CD4-positive, alpha-beta T cell treated with Interferon alpha-2 for 1 hour (primary cell): Measurements from ENCODE around the gene RPH3AL.
"Not testable (repeated sequence)": the region's sequence is repeated elsewhere in the genome, so short reads cannot be mapped to it uniquely, and the experiment has no call there.

Source experiments
- DNase-seq, 2 donors: peaks; one replicate each; pipeline ENCODE4 v3.0.0-alpha.2; 2020 to 2022

The RPH3AL gene

DNA sequence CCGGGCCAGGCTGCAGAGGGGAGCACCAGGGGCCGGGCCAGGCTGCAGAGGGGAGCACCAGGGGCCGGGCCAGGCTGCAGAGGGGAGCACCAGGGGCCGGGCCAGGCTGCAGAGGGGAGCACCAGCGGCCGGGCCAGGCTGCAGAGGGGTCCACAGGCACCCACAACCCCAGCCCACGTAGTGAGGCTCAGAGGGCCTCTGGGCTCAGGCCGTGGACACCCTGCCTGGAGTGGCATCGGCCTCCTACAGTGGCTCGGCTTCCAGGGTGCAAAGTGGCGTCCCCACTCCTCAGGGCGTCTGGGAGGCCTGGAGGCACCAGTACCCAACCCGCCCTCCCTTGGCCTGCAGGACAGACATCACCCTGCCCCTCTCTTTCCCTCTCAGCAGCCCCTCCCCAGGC, 180.7 kb downstream of the RPH3AL start:
- DNase-seq, result no peak

DNA sequence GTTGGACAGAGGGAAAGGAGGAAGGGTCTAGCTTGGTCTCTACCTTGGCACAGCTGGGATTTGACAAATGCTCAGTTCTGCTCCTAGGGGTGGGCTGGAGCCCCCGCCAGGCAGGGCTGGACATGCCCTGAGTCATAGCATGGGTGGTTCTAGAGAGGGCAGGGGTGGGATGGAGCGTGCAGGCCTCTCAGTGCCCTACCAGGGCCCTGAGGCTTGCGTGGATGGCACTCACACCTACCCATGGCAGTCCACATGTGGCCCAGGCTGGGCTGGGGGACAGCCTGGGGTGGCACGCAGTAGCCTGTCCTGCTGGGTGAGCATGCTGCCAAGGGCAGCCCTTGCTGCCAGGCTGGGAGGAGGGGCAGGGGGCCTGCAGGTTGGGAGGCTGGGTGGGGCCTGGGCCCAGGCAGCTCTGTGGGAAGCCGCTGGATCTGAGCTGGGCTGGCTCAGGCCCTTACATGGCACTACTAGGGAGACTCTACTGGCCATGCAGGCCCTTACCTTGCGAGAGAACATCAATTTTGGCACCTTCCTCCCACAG, 182.4 kb downstream of the RPH3AL start:
- no peak for DNase-seq

DNA sequence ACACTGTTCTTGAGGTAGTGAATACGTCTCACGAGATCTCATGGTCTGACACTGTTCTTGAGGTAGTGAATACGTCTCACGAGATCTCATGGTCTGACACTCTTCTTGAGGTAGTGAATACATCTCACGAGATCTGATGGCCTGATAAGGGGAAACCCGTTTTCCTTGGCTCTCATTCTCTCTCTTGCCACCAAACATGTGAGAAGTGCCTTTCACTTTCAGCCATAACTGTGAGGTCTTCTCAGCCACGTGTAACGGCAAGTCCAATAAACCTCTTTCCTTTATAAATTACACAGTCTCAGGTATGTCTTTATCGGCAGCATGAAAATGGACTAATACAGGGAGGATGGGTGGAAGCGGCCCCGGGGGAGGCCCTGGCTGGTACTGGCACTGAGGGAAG, 184.0 kb downstream of the RPH3AL start:
- not testable (repeated sequence) for DNase-seq

DNA sequence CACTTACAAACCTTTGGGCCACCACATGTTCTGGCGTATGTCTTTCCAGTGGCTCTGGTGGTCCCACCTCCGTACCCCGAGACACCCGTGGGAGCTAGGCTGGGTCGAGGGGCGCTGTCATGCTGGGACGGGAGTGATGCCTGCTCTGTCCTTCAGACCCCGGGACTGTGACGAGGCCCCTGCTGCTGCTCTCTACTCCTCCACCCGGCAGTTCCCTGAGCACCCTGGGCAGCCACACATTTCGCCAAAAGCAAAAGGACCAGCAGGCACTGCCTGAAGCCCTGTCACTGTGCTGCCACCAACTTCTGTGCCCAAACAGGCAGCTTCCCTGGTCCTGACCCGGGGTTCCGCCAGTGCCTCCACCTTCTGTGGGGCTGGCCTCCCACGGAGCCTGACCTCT, 186.7 kb downstream of the RPH3AL start:
- DNase-seq, result no peak

DNA sequence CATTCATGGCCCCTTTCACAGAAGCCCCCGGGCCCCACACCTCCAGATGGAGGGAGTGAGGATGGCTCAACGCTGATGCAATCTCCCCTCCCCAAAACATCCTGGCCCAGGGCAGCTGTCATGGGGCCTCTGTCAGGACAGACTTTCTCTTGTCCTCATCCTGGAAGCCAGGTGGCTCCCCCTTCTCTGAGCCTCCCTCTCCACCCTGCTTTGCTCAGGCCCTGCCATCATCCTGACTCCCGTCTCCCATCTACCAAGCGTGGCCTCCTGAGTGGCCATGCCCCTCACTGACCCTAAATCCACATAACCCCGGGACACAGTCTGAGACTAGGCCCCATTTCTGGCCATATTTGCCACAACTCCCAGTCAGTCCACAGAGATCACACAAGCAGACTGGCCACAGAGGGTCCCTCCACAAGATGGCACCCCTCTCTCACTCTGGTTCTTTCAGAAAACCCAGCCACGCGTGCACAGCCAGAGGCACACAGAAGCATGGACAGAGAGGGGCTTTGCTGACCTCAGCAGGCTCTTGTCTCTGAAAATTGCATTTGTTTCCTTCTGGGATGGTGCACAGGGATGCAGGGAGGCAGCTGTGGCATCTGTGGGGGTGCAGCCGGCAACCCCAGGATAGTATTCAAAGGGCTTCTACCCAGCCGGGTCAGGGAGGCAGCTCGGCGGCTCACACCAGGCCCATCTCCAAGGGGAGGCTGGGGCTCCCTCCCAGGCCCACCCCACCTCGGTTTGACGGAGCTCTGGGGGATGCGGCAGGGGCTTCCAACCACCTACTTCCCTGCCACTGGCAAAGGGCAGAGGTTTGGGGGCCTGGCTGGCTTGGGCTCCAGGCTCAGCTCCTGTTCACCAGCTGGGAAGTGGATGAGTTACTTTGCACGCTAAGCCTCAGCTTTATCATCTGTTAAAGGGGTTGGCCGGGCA, 188.0 kb downstream of the RPH3AL start:
- peak; percentile 10 to 49 for DNase-seq

DNA sequence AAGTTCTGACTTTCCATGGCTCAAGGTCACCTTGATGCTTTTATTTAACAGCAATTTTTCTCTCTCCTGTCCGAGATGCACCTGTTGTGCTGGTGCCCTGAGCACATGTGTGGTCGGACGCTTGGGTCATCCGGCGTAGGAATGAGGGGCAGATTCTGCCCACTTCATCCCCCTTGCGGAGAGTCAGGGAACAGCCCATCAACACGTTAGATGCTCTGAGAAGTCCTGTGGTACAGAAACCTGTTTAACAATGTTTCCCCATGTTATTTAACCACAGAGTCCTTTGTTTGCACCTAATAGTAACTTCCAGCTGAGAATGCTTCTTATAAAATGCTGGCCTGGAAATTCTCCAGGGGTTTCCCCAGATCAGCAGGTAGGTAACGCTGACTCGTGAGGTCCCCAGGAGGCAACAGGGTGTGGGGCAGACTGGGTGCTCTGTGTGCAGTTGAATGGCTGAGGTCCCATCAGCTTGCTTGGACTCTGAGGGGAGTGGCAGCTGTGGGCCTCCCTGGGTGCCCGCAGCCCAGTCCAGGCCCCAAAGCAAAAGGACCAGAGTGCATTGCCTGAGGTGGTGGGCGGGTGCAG, 189.0 kb downstream of the RPH3AL start:
- no peak for DNase-seq

DNA sequence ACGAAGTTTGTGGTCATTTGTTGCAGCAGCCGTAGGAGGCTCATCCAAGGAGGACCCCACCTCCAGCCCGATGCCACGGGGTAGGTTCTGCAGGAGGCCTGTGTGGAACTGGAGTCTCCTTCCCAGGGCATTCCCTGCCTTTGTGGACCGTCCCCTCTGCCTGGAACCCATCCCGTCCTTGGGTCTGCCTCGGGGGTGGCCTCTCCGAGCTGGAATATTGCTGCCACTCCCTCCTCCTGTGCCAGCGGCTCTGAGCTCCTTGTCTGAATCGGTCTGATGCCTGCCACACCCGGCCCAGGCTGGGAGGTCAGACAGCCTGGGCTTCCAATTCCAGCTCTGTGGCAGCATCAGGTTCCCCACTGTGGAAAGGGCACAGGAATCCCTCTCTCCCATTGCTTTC, 189.9 kb downstream of the RPH3AL start:
- DNase-seq, result no peak
